ENCODE measurements around the gene C16orf89. TPM values are rescaled to one million over a fixed set of nuclear protein-coding genes. Genes with fewer than 3 reads are reported as not detected.

C16orf89 gene
- total RNA-seq, 1 experiment from 2014 or later = not detected

- no peaks in the 10 kb centered on the region for H3F3A ChIP-seq (ENCODE audit: low read length, unreplicated experiment)
- no peaks in the 10 kb centered on the region for H3K79me2 ChIP-seq (ENCODE audit: low read length)
- intact Hi-C loops (cut with micrococcal nuclease) = no loop called here
- no peak overlapping the region for H3K27ac ChIP-seq (ENCODE audit: low read length)
- BruUV-seq (replicated peaks) = no TSS peak
- no peak overlapping the region for H3K4me2 ChIP-seq (ENCODE audit: low read length)
- ChIA-PET POLR2A (ENCODE audit: unreplicated experiment) (interaction anchor here (0.6 kb wide), 1 partner anchor 17 kb away, joined by 3 read pairs; the partner anchor contains the start of gene NAGPA), CTCF (no interaction called here)
- no peaks in the 10 kb centered on the region for H3K36me3 ChIP-seq (ENCODE audit: low read depth, low read length)
- no peaks in the 10 kb centered on the region for H3K4me1 ChIP-seq (ENCODE audit: insufficient read depth, low read length)
- no peak overlapping the region for H2AFZ ChIP-seq (ENCODE audit: low read length)
- H3K9me2 ChIP-seq (replicated peaks; ENCODE audit: low read length) = no peaks in the 10 kb centered on the region
- TF ChIP-seq EZH2phosphoT487 (IDR thresholded peaks at IDR 0.05; ENCODE audit: borderline replicate concordance, low read length) = no peak
- TF ChIP-seq EZH2 (IDR thresholded peaks at IDR 0.05; ENCODE audit: low read length, unreplicated experiment) = no peak
- no peak for TF ChIP-seq CTCF (conservative IDR thresholded peaks at IDR 0.05; ENCODE audit: low read depth, low read length)
- H4K20me1 ChIP-seq (ENCODE audit: low read length) = no peaks in the 10 kb centered on the region
- H3K9me3 ChIP-seq (ENCODE audit: low read length) = no peaks in the 10 kb centered on the region
- H3K27me3 ChIP-seq (ENCODE audit: low read length) = 0 out of 2 replicates have a peak, but pooled peaks cover 1% of the 10 kb centered on the region
- H3K4me3 ChIP-seq (ENCODE audit: low read length) = no peak overlapping the region
- no peak overlapping the region for H3K9ac ChIP-seq (ENCODE audit: low read length)
- DNase-seq = no peak
- ATAC-seq = no peak
These were observed 48.6 kb downstream of the C16orf89 start for GRCh38 chr16:5016967-5017677.

- Histone ChIP-seq H3K4me1 (ENCODE audit: insufficient read depth, low read length) (no peaks in the 10 kb centered on the region), H3K9ac (ENCODE audit: low read length) (no peak overlapping the region), H3K36me3 (ENCODE audit: low read depth, low read length) (no peaks in the 10 kb centered on the region), H2AFZ (ENCODE audit: low read length) (no peak overlapping the region), H3F3A (ENCODE audit: low read length, unreplicated experiment) (no peaks in the 10 kb centered on the region), H3K9me2 (replicated peaks; ENCODE audit: low read length) (no peaks in the 10 kb centered on the region), H4K20me1 (ENCODE audit: low read length) (no peaks in the 10 kb centered on the region), H3K4me2 (ENCODE audit: low read length) (no peak overlapping the region), H3K27me3 (ENCODE audit: low read length) (0 out of 2 replicates have a peak, but pooled peaks cover 6% of the 10 kb centered on the region), H3K9me3 (ENCODE audit: low read length) (no peaks in the 10 kb centered on the region), H3K27ac (ENCODE audit: low read length) (no peak overlapping the region), H3K4me3 (ENCODE audit: low read length) (no peak overlapping the region), H3K79me2 (ENCODE audit: low read length) (no peaks in the 10 kb centered on the region)
- intact Hi-C loops (cut with micrococcal nuclease) = no loop called here
- TF ChIP-seq EZH2phosphoT487 (IDR thresholded peaks at IDR 0.05; ENCODE audit: borderline replicate concordance, low read length) = no peak
- no peak for TF ChIP-seq CTCF (conservative IDR thresholded peaks at IDR 0.05; ENCODE audit: low read depth, low read length)
- no peak for TF ChIP-seq EZH2 (IDR thresholded peaks at IDR 0.05; ENCODE audit: low read length, unreplicated experiment)
- ATAC-seq (no peak), DNase-seq (no peak)
- ChIA-PET CTCF (no interaction called here), POLR2A (ENCODE audit: unreplicated experiment) (no interaction called here)
- BruUV-seq (replicated peaks) = no TSS peak
These were observed 49.9 kb downstream of the C16orf89 start for GRCh38 chr16:5015887-5016286.

GRCh38 chr16:5015351-5015750 is 50.4 kb downstream of the C16orf89 start:
- Histone ChIP-seq H3K4me2 (ENCODE audit: low read length) (no peak overlapping the region), H4K20me1 (ENCODE audit: low read length) (no peaks in the 10 kb centered on the region), H3K4me1 (ENCODE audit: insufficient read depth, low read length) (no peaks in the 10 kb centered on the region), H3K4me3 (ENCODE audit: low read length) (no peak overlapping the region), H3K79me2 (ENCODE audit: low read length) (no peaks in the 10 kb centered on the region), H3K36me3 (ENCODE audit: low read depth, low read length) (no peaks in the 10 kb centered on the region), H3K9me2 (replicated peaks; ENCODE audit: low read length) (no peaks in the 10 kb centered on the region), H3K27ac (ENCODE audit: low read length) (no peak overlapping the region), H3K9ac (ENCODE audit: low read length) (no peak overlapping the region), H3K27me3 (ENCODE audit: low read length) (0 out of 2 replicates have a peak, but pooled peaks cover 8% of the 10 kb centered on the region), H2AFZ (ENCODE audit: low read length) (no peak overlapping the region), H3K9me3 (ENCODE audit: low read length) (no peaks in the 10 kb centered on the region), H3F3A (ENCODE audit: low read length, unreplicated experiment) (no peaks in the 10 kb centered on the region)
- BruUV-seq (replicated peaks) = no TSS peak
- TF ChIP-seq EZH2phosphoT487 (IDR thresholded peaks at IDR 0.05; ENCODE audit: borderline replicate concordance, low read length) (no peak), EZH2 (IDR thresholded peaks at IDR 0.05; ENCODE audit: low read length, unreplicated experiment) (no peak), CTCF (conservative IDR thresholded peaks at IDR 0.05; ENCODE audit: low read depth, low read length) (no peak)
- POLR2A ChIA-PET (ENCODE audit: unreplicated experiment) = no interaction called here
- DNase-seq = no peak
- no peak for ATAC-seq
- intact Hi-C loops (cut with micrococcal nuclease) = no loop called here
- CTCF ChIA-PET = no interaction called here
